HL-60 (cell line): ENCODE measurements around the gene EMC6.

Experiments used
- DNase-seq, 2 experiments: peaks; one replicate each; pipeline ENCODE4 v3.0.0-alpha.2; 2010 to 2020; ENCODE audit warnings: low read depth in 1 of 2, low spot score in 1 of 2
- H3K27ac ChIP-seq: fragments of 250-450 bp; sonication (Bioruptor Pico); replicated peaks from 2 replicates; pipeline ENCODE4 v1.5.1; 2020; ENCODE audit warnings: mild to moderate bottlenecking, moderate library complexity
- H3K27me3 ChIP-seq: fragments of 250-450 bp; sonication (Bioruptor Pico); 2 replicates; pipeline ENCODE4 v1.5.1; 2021; ENCODE audit warnings: mild to moderate bottlenecking, moderate library complexity; ENCODE audit not compliant: insufficient read depth, poor library complexity, severe bottlenecking
- H3K4me3 ChIP-seq: replicated peaks from 2 replicates; pipeline ENCODE4 v1.5.1; 2011; ENCODE audit warnings: mild to moderate bottlenecking, control low read depth, low read length; ENCODE audit not compliant: insufficient read depth
- CTCF ChIP-seq: IDR thresholded peaks from one replicate; pipeline ENCODE4 v1.5.1; 2011; ENCODE audit warnings: low read length, control low read depth, inconsistent platforms; ENCODE audit not compliant: insufficient read depth
- GABPA ChIP-seq: IDR thresholded peaks from 2 replicates; pipeline ENCODE4 v1.6.1; 2012; ENCODE audit warnings: low read depth
- POLR2AphosphoS5 ChIP-seq: IDR thresholded peaks from 2 replicates; pipeline ENCODE4 v1.6.1; 2012; ENCODE audit warnings: low read depth
- REST ChIP-seq: IDR thresholded peaks from 2 replicates; pipeline ENCODE4 v1.6.1; 2012; ENCODE audit warnings: low read depth; ENCODE audit not compliant: insufficient replicate concordance
- SPI1 ChIP-seq: IDR thresholded peaks from 2 replicates; pipeline ENCODE4 v1.6.1; 2012; ENCODE audit warnings: low read depth, mild to moderate bottlenecking, borderline replicate concordance

Gene EMC6

GRCh38 chr17:3682033-3682432, 13.4 kb downstream of the EMC6 start:
- Histone ChIP-seq H3K27me3 (no peaks in the 10 kb centered on the region), H3K27ac (no peak overlapping the region), H3K4me3 (no peak overlapping the region)
- TF ChIP-seq SPI1 (no peak), CTCF (no peak), POLR2AphosphoS5 (no peak), REST (no peak), GABPA (no peak)
- DNase-seq: no peak

- peak in 1 of 2 experiments; percentile 18 for DNase-seq
- TF ChIP-seq CTCF (peak; percentile 39), POLR2AphosphoS5 (no peak)
- Histone ChIP-seq H3K4me3 (no peak overlapping the region), H3K27me3 (no peaks in the 10 kb centered on the region), H3K27ac (no peak overlapping the region)
Observed at GRCh38 chr17:3683054-3683511, 14.5 kb downstream of the EMC6 start.

- TF ChIP-seq CTCF (no peak), SPI1 (no peak), POLR2AphosphoS5 (no peak), REST (no peak), GABPA (no peak)
- H3K27me3 ChIP-seq: no peaks in the 10 kb centered on the region
- no peak for DNase-seq
- H3K4me3 ChIP-seq: no peak overlapping the region
- no peak overlapping the region for H3K27ac ChIP-seq
Observed at GRCh38 chr17:3685174-3685573, 16.6 kb downstream of the EMC6 start.

- H3K4me3 ChIP-seq: no peak overlapping the region
- no peaks in the 10 kb centered on the region for H3K27me3 ChIP-seq
- DNase-seq: no peak
- TF ChIP-seq POLR2AphosphoS5 (no peak), SPI1 (no peak), REST (no peak), CTCF (no peak), GABPA (no peak)
- no peak overlapping the region for H3K27ac ChIP-seq
Observed at GRCh38 chr17:3688027-3688553, 19.5 kb downstream of the EMC6 start.
